GM06990 (cell line): ENCODE measurements around the gene AKR1E2.
"Not testable (repeated sequence)": the region's sequence is repeated elsewhere in the genome, so short reads cannot be mapped to it uniquely, and the experiment has no call there.

Experiments
- DNase-seq: peaks from one replicate; pipeline ENCODE4 v3.0.0-alpha.2; 2011; ENCODE audit not compliant: insufficient read length; ENCODE audit errors: extremely low read depth
- H3K27me3 ChIP-seq: replicated peaks from 2 replicates; pipeline ENCODE4 v1.6.0; 2011; ENCODE audit warnings: low read length; ENCODE audit not compliant: control insufficient read depth, insufficient read depth
- H3K36me3 ChIP-seq: 2 replicates; pipeline ENCODE4 v1.5.1; 2011; ENCODE audit warnings: low read length; ENCODE audit not compliant: control insufficient read depth, insufficient read depth
- H3K4me3 ChIP-seq: replicated peaks from 2 replicates; pipeline ENCODE4 v1.5.1; 2011; ENCODE audit warnings: low read depth, mild to moderate bottlenecking, control low read depth, low read length
- CTCF ChIP-seq: IDR thresholded peaks from 2 replicates; pipeline ENCODE4 v1.5.1; 2011; ENCODE audit warnings: low read length, control low read depth, mild to moderate bottlenecking, inconsistent platforms; ENCODE audit not compliant: insufficient read depth, poor library complexity, severe bottlenecking

Gene AKR1E2

DNA sequence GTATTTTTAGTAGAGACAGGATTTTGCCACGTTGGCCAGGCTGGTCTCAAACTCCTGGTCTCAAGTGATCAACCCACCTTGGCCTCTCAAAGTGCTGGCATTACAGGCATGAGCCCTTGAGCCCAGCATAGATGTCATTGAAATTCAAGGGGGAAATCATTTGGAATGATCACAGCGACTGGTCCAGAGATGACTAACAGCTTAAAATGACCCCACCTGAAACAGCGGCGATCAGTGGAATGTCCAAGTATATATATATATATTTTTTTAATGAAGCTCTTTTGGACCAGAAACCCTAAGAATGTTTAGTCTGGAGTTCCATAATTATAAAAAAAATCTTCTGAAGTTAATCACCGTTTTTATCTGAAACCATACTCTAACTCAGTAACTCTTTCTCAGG is 12.5 kb upstream of the AKR1E2 start:
- no peaks in the 10 kb centered on the region for H3K36me3 ChIP-seq
- no peak for DNase-seq

GRCh38 chr10:4815646-4816180 is 10.3 kb upstream of the AKR1E2 start:
- H3K27me3 ChIP-seq, DNase-seq, H3K4me3 ChIP-seq, H3K36me3 ChIP-seq: not testable (repeated sequence)
- peak; percentile 4 for TF ChIP-seq CTCF

More for the DNA sequence above, 12.5 kb upstream of the AKR1E2 start:
- no peaks in the 10 kb centered on the region; the same call in 1 of the 2 replicates for H3K27me3 ChIP-seq
- no peak overlapping the region for H3K4me3 ChIP-seq
- no peak for TF ChIP-seq CTCF

DNA sequence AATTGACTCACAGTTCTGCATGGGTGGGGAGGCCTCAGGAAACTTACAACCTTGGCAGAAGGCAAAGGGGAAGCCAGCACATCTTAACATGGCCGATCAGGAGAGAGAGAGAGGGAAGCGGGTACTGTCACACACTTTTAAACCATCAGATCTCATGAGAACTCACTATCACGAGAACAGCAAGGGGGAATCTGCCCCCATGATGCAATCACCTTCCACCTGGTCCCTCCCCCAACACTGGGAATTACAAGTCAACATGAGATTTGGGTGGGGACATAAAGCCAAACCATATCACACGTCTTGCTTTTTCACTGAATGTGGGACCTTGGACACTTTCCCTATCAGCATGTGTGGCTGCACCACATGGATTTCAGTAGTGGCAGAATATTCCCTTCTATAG is 9.0 kb upstream of the AKR1E2 start:
- Histone ChIP-seq H3K36me3 (no peaks in the 10 kb centered on the region), H3K27me3 (no peaks in the 10 kb centered on the region; the same call in 1 of the 2 replicates), H3K4me3 (no peak overlapping the region)
- DNase-seq = no peak
- TF ChIP-seq CTCF = no peak

- Histone ChIP-seq H3K36me3 (no peaks in the 10 kb centered on the region), H3K4me3 (no peak overlapping the region), H3K27me3 (no peaks in the 10 kb centered on the region; the same call in 1 of the 2 replicates)
- TF ChIP-seq CTCF = no peak
- DNase-seq = no peak
These were observed 6.9 kb upstream of the AKR1E2 start for GRCh38 chr10:4819067-4819466.

DNA sequence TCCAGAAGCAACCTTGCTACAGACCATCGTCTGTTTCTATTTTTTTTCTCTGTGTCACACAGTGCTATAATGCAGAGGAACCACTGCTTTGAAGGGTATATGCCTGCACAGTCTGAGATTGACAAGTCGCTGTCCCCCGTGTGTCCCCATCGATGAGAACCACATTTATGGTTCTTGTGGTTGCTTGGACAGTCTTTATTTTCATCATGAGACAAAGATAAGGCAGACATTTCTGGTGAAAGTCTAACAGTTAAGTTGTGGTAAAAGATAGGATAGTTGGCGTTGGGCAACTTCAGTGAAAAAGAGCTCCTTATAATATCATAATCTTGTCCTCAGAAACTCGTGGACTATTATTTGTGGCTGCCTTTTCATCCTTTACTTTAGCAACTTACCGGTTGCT is 6.3 kb upstream of the AKR1E2 start:
- Histone ChIP-seq H3K4me3 (no peak overlapping the region), H3K27me3 (no peaks in the 10 kb centered on the region; the same call in 1 of the 2 replicates), H3K36me3 (no peaks in the 10 kb centered on the region)
- no peak for DNase-seq
- no peak for TF ChIP-seq CTCF
